DOHH2 (cell line): ENCODE results near the gene TMC7.

Experiments
- H3F3A ChIP-seq: fragments of 200-600 bp; sonication (generic), shearing (Covaris generic); 2 replicates; pipeline ENCODE4 v1.6.0; 2016; ENCODE audit warnings: antibody characterized with exemption, mild to moderate bottlenecking; ENCODE audit not compliant: control insufficient read depth, insufficient read depth
- H3K27ac ChIP-seq: fragments of 200-600 bp; sonication (generic); 2 replicates; pipeline ENCODE4 v1.5.1; 2014; ENCODE audit warnings: low read depth, mild to moderate bottlenecking, low read length, moderate library complexity
- H3K27me3 ChIP-seq: fragments of 200-600 bp; sonication (generic); 2 replicates; pipeline ENCODE4 v1.6.1; 2014; ENCODE audit warnings: mild to moderate bottlenecking, low read length, mixed read lengths; ENCODE audit not compliant: control insufficient read depth
- H3K36me3 ChIP-seq: fragments of 200-600 bp; sonication (generic); 2 replicates; pipeline ENCODE4 v1.6.1; 2014; ENCODE audit warnings: mild to moderate bottlenecking, low read length, moderate library complexity, mixed read lengths; ENCODE audit not compliant: control insufficient read depth
- H3K4me1 ChIP-seq: fragments of 200-600 bp; sonication (generic); 2 replicates; pipeline ENCODE4 v1.6.1; 2014; ENCODE audit warnings: mild to moderate bottlenecking, low read length, mixed read lengths; ENCODE audit not compliant: control insufficient read depth
- H3K4me2 ChIP-seq: fragments of 200-600 bp; sonication (generic); 2 replicates; pipeline ENCODE4 v1.6.0; 2014; ENCODE audit warnings: mild to moderate bottlenecking, low read length, moderate library complexity
- H3K4me3 ChIP-seq: fragments of 200-600 bp; sonication (generic); 2 replicates; pipeline ENCODE4 v1.5.1; 2014; ENCODE audit warnings: mild to moderate bottlenecking, low read length, mixed read lengths
- H3K79me2 ChIP-seq: fragments of 200-600 bp; sonication (generic); 2 replicates; pipeline ENCODE4 v1.6.1; 2014; ENCODE audit warnings: mild to moderate bottlenecking, low read length, mixed read lengths; ENCODE audit not compliant: control insufficient read depth
- H3K9me2 ChIP-seq: fragments of 200-600 bp; sonication (generic); replicated peaks from 2 replicates; pipeline ENCODE4 v1.6.1; 2014; ENCODE audit warnings: mild to moderate bottlenecking, low read length, mixed read lengths; ENCODE audit not compliant: control insufficient read depth
- H3K9me3 ChIP-seq: fragments of 200-600 bp; sonication (generic); 2 replicates; pipeline ENCODE4 v1.6.1; 2014; ENCODE audit warnings: antibody characterized with exemption, low read length, mixed read lengths; ENCODE audit not compliant: control insufficient read depth, insufficient read depth
- H4K20me1 ChIP-seq: fragments of 200-600 bp; sonication (generic); 2 replicates; pipeline ENCODE4 v1.6.0; 2014; ENCODE audit warnings: low read depth, mild to moderate bottlenecking, antibody characterized with exemption, low read length, moderate library complexity; ENCODE audit not compliant: control insufficient read depth, insufficient read depth
- CTCF ChIP-seq: fragments of 200-600 bp; sonication (generic); IDR thresholded peaks from one replicate; pipeline ENCODE4 v1.5.1; 2014; ENCODE audit warnings: antibody characterized with exemption, mild to moderate bottlenecking, low read depth, low read length; ENCODE audit not compliant: poor library complexity, severe bottlenecking
- EZH2phosphoT487 ChIP-seq: fragments of 200-600 bp; sonication (generic); IDR thresholded peaks from 2 replicates; pipeline ENCODE4 v1.6.1; 2017; ENCODE audit warnings: borderline replicate concordance, mild to moderate bottlenecking, antibody characterized with exemption, low read length, moderate library complexity, mixed read lengths

Gene TMC7

DNA sequence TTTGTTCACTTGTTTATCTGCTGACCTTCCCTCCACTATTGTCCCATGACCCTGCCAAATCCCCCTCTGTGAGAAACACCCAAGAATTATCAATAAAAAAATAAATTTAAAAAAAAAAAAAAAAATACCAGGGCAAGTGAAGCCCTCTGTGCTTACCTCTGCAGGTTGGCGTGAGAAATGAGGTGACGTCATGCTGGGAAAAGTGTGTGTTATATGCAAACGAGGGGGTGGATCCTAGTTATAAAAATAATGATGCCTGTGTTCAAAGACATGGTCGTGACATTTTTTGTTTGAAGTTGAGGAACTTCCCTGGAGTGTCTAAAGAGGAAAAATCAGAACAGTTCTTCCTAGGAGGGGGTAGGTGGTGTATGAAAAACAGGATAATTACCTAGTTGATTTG, 20.2 kb downstream of the TMC7 start:
- Histone ChIP-seq H3K27ac (no peak overlapping the region), H3F3A (no peaks in the 10 kb centered on the region), H3K27me3 (no peaks in the 10 kb centered on the region), H3K9me3 (no peaks in the 10 kb centered on the region), H3K4me2 (no peak overlapping the region), H3K36me3 (no peaks in the 10 kb centered on the region), H3K9me2 (no peaks in the 10 kb centered on the region), H3K79me2 (no peaks in the 10 kb centered on the region), H4K20me1 (no peaks in the 10 kb centered on the region), H3K4me1 (no peaks in the 10 kb centered on the region), H3K4me3 (no peak overlapping the region)
- TF ChIP-seq CTCF (no peak), EZH2phosphoT487 (no peak)

DNA sequence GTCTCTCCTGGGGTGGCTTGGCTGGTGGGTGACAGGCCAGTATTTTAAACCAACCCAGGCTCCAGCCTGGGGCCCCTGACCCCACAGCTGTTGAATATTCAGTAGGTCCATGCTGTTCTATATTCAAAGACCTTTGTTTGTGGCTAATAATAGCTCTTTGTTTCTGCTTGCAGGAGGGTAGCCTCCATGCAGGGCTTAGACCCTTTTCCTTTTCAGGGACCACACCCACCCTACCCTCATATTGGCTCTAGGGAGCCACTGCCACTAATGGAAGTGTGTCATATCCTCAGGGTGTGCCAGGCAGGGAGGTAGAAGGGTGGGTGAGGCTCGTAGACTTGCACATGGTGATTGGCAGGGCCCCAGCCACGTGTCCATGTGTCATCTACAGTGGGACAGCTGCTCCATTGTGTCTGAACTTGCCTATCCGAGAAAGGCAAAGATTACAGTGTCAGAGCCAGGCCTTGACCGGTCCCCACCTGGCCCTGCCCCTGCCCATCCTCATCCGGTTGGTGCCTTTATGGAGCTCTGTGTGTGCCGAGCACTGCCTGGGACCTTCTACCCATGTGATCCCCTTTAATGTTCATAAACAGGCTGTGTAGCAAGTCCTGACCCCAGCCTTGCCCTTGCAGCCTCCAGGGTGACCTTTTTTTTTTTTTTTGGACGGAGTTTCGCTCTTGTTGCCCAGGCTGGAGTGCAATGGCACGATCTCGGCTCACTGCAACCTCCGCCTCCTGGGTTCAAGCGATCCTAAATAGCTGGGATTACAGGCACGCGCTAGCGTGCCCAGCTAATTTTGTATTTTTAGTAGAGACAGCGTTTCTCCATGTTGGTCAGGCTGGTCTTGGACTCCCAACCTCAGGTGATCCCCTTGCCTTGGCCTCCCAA, 22.1 kb downstream of the TMC7 start:
- Histone ChIP-seq H3K79me2 (no peaks in the 10 kb centered on the region), H3K27me3 (no peaks in the 10 kb centered on the region), H3K9me2 (no peaks in the 10 kb centered on the region), H3K4me1 (no peaks in the 10 kb centered on the region), H4K20me1 (no peaks in the 10 kb centered on the region), H3K4me2 (no peak overlapping the region), H3K9me3 (no peaks in the 10 kb centered on the region), H3F3A (no peaks in the 10 kb centered on the region), H3K4me3 (no peak overlapping the region), H3K36me3 (no peaks in the 10 kb centered on the region), H3K27ac (no peak overlapping the region)
- TF ChIP-seq EZH2phosphoT487 (no peak), CTCF (no peak)

DNA sequence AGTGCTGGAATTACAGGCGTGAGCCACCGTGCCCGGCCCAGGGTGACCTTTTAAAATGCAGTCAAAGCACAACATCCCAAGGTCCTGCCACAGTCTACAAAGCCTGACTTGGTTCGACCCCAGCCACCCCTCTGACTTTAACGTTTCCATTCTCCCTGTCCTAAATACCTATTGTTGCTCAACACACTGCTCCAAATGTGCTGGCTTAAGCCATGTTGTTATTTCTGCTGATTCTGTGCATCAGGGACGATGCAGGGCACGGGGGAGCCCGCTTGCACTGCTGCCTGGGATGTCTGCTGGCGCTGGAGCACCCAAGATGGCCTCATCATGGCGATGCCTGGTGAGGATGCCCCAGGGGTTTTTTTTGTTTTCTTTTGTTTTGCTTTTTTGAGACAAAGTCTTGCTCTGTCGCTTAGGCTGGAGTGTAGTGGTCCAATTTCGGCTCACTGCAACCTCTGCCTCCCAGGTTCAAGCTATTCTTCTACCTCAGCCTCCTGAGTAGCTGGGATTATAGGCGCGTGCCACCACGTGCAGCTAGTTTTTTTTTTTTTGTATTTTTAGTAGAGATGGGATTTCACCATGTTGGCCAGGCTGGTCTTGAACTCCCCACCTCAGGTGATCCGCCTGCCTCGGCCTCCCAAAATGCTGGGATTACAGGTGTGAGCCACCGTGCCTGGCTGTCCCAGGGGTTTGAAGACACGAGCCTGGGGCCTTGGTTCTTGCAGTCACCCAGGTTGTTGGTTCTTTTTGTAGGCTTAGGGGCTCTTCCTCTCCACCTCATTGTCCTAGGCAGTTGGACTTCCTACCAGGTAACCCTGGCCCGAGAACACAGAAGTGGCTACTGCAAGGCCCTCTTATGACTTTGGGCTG, 22.9 kb downstream of the TMC7 start:
- H3K27ac ChIP-seq = no peak overlapping the region
- TF ChIP-seq EZH2phosphoT487 (no peak), CTCF (no peak)

More for the DNA sequence above, 22.9 kb downstream of the TMC7 start:
- H3F3A ChIP-seq = no peaks in the 10 kb centered on the region
- H3K4me2 ChIP-seq = no peak overlapping the region
- H3K9me3 ChIP-seq = no peaks in the 10 kb centered on the region
- no peaks in the 10 kb centered on the region for H3K9me2 ChIP-seq
- no peaks in the 10 kb centered on the region for H3K4me1 ChIP-seq
- H3K4me3 ChIP-seq = no peak overlapping the region
- no peaks in the 10 kb centered on the region for H3K36me3 ChIP-seq
- no peaks in the 10 kb centered on the region for H3K27me3 ChIP-seq
- no peaks in the 10 kb centered on the region for H4K20me1 ChIP-seq
- no peaks in the 10 kb centered on the region for H3K79me2 ChIP-seq
